SU-DHL-6 (cell line): Measurements from ENCODE around the gene LDB2.

Experiments used
- CTCF ChIP-seq: fragments of 200-600 bp; sonication (generic); IDR thresholded peaks from one replicate; pipeline ENCODE4 v1.5.1; 2017; ENCODE audit warnings: antibody characterized with exemption, mild to moderate bottlenecking, low read length, moderate library complexity; ENCODE audit not compliant: insufficient read depth, poor library complexity, severe bottlenecking
- EZH2phosphoT487 ChIP-seq: fragments of 200-600 bp; sonication (generic), shearing (Covaris generic); conservative IDR thresholded peaks from 2 replicates; pipeline ENCODE4 v1.6.1; 2018; ENCODE audit warnings: mild to moderate bottlenecking, antibody characterized with exemption, low read length, moderate library complexity, mixed read lengths

- TF ChIP-seq CTCF (no peak), EZH2phosphoT487 (no peak)
These were observed 148.2 kb downstream of the LDB2 start for GRCh38 chr4:16750216-16750615.
